HG02970 (cell line): ENCODE measurements around the gene LRFN2.

ENCODE experiments used
- ATAC-seq: cut with Tn5 transposase; IDR thresholded peaks from one replicate; pipeline ENCODE4 v1.9.1; 2021; ENCODE audit warnings: mild to moderate bottlenecking, moderate library complexity, moderate number of reproducible peaks; ENCODE audit not compliant: unreplicated experiment, low FRiP score

The LRFN2 gene

GRCh38 chr6:40485300-40485699 lies 101.9 kb downstream of the LRFN2 start:
- no peak for ATAC-seq

- ATAC-seq = no peak
These were observed 103.1 kb downstream of the LRFN2 start for GRCh38 chr6:40484066-40484465.

DNA sequence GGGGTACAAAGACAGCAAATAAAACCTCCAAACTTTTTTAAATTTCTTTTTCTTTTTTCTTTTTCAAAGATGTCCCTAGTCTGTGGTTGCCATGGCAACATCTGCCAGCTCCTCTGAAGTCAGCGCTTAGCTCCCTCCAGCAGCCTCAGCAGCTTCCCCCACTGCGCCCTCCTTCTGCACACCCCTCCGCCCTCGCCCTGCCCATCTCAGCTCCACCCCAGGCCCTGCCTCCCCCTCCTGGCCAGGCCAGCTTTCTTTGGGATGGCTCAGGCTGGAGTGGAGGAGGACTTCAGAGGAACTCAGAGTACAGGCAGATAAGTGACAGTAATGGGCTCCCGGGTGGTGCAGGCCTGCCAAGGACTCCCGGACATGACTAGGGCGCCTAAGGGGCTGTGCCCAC lies 104.6 kb downstream of the LRFN2 start:
- no peak for ATAC-seq

GRCh38 chr6:40480678-40481077 lies 106.5 kb downstream of the LRFN2 start:
- no peak for ATAC-seq

GRCh38 chr6:40479706-40480105 lies 107.5 kb downstream of the LRFN2 start:
- ATAC-seq = no peak

DNA sequence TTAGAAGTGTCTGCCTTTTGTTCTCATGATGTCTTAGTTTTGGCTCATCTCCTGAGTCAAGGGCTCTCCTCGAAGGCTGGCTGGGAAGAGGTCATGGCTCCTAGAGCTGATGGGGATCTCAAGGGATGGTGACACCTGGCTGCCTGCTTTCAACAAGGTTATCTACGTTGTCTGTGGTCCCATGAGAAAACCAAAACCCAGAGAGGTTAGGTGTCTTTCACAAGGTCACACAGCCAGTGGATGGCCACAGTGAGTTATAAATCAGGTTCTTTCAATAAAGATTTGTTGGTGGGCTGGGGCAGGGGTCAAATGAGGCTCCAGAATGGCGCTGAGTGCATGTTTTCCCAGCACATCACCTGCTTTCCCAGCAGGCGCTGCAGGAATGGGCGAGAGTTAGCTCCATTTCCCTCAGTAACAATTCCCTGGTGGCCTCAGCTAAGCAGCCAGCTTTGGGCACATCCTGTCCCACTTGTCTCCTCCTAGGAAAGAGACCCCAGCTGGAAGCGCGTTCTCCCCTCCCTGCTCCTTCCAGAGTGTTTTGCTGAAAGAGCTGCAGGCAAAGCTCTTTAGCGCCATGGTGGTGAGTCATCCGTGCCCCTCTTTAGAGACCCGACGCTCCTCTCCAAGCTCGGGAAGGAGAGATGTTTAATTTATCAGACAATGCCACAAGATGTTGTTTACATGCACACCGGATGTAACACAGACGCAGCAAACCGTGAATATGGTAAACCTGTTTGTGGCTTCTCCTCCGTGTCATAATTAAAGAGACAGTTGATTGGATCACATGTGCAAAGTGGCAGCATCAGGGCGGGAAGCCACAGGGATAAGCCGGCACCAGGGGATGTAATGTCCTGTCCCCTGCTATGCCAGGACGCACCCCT lies 109.7 kb downstream of the LRFN2 start:
- no peak for ATAC-seq

GRCh38 chr6:40476673-40477072 lies 110.5 kb downstream of the LRFN2 start:
- no peak for ATAC-seq

DNA sequence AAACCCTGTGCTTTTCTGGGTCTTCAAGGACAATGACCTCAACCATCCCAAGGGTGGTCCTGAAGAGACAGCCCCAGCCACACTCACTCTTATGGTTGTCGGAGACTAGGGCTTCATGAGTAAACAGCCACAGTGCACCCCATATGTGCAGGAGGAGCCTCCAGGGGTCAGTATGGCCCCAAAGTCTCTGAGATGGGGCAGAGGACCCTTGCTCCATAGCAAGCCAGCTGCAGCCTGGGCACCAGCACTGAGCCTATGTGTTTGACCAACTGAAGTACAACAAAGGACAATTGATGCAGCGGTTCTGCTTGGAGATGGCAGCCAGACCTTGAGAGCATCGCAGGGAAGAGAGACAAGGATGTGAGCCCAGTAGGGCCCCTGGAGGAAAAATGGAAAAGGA lies 112.2 kb downstream of the LRFN2 start:
- no peak for ATAC-seq

DNA sequence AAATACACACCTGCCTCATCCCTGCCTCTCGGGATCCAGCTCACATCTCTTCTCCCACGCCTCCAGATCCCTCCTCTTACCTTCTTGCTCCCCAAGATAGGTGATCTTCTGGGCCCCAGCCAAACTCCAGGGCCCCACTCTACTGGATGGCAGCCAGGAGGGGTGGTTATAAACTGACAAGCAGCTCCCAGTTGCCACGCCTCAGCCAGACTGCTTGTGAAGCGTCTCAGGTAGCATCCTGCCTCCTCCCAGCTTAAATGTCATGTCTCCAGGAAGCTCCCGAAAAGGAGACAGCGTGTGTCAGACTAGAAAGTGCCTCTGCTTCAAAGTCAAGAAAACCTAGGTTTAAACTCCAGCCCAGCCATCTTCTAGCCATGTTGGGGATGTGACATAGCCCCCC lies 114.1 kb downstream of the LRFN2 start:
- ATAC-seq = no peak

DNA sequence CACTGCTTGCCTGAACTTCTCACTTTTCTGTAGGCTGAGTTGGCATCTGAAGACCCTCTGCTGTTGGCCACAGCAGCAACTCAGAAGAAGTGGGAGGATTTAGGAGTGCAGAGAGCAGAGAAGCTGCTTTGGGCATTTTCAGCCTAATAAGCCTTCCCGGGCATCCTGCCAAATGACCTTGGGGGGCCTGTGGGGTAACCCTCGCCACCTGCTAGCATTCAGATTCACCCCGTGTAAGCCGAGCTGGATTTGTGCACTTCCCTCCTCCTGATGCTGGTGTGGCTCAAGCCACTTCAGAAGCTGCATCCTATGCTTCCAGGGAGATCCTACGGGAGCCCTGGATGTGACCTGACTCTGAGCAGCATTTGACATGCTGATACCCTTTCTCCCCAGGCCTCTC lies 114.8 kb downstream of the LRFN2 start:
- no peak for ATAC-seq

DNA sequence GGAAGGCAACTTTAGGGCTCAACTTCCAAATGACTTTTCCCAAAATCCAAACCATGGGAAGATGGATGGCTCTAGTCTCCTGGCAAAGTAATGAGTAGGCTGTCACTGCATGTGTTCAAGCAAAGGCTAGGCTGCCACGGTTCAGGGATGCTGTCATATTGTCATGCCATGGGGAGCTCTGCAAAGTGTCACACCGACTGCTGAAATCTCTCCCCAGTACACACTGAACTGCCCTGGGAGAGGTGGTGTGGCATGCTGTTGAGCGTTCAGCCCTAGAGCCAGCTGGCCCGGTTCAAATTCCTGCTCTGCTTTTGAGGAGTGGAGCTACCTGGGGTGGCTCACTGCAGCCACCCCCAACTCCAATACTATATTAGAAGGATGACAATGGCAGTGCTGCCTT lies 115.9 kb downstream of the LRFN2 start:
- ATAC-seq = no peak

DNA sequence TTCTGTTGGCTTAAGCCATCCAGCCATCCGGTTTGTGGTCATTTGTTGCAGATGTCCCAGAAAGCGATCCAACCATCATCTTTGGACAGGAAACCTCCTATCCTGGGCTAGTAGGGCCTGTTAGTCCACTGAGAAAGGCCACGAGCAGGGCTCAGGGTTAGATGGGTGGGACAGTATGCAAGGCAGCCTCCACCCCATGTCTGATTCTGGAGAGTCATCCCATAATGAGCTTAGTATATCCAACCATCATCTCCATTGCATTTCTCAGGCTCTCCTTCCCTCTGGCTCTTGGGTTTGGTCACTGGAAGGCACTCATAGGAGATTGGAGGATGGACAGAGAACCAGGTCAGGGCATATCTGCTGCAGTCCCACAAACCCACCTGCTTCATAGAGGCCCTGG lies 117.8 kb downstream of the LRFN2 start:
- ATAC-seq = no peak

DNA sequence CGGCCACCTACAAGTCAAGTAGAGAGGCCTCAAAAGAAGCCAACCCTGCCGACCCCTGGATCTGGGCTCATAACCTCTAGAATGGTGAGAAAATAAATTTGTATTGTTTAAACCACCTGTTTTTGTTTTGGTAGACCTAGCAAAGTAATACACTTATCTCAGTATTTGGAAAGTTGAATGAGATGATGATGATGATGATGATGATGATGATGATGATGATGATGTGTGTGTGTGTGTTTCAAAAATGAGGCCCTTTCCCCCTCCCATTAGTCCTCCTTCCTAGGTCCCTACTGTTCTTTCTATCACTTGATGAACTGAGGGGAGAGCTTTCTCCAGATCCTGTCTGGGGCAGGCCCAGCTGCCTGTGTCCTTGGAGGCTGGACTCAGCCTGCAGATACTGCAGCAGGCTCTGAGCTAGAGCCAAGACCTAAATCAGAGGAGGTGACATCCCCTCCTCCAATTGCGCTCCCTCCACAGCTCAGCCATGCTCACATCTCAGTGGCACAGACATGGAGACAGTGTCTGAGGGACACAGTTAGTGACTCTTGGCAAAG lies 120.1 kb downstream of the LRFN2 start:
- no peak for ATAC-seq

- ATAC-seq = no peak
These were observed 125.5 kb downstream of the LRFN2 start for GRCh38 chr6:40461643-40462042.

DNA sequence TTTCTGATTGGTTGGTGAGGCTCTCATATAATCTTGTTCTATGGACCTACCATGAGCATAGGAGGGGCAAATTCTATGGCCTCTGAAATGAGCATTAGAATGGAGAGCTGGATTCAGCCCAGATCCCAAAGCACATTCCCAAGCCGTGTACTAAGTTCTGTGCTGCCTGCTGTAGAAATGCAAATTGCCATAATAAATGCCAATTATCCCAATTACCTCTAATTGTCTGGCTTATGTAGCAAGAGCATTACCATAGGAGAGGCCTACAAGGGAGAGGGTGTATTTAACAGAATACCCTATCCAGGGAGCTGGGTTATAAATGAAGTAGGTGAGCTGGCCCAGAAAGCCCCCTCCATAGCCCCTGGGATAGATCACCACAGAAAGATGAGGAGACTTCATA lies 126.8 kb downstream of the LRFN2 start:
- ATAC-seq = no peak

- ATAC-seq = no peak
These were observed 129.9 kb downstream of the LRFN2 start for GRCh38 chr6:40457261-40457660.

DNA sequence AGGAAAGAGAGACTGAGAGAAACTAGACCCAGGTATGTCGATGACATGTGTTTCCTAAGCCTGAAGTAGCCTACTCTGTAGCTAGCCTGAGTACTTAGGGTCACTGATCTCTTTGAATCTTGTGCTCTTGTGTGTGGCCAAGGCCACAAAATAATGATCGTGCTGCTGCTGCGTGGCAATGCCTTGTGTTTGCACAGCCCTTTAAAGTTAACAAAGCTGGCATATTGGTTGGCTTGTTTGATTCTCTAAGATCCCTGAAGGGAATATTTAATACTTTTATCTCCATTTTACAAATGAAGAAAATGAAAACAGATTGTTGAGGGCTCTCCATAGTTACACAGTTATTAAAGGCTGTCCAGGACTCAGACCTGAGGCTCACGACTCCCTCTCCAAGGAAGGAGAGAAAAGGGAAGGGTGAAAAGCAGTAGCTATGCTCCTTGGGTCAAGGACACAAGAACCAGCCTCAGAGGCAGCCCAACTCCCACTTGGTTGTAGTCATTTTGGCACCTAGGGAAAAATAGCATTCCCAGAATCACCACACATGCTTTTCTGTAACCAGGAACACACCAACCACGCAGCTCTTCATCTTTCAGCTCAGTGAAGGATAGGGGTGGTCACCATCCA lies 130.7 kb downstream of the LRFN2 start:
- ATAC-seq = no peak

- no peak for ATAC-seq
These were observed 131.3 kb downstream of the LRFN2 start for GRCh38 chr6:40455686-40456389.

DNA sequence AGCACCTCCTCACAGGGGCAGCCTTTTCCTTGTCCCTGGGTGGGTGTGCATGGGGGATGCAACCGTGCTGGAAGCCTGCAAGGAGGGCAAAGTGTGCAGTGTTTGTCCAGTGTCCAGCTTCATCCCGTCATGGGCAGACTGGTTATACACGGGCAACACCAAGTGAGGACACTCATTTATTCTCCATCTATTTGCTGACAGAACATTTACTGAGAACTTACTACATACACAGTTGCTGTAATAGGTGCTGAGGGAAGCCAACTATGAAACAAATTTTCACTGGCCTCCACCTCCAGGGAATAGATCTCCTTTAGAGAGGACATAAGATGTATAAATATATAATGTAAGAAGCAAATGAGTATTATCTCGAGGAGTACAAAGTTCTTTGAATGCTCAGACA lies 136.7 kb downstream of the LRFN2 start:
- no peak for ATAC-seq

DNA sequence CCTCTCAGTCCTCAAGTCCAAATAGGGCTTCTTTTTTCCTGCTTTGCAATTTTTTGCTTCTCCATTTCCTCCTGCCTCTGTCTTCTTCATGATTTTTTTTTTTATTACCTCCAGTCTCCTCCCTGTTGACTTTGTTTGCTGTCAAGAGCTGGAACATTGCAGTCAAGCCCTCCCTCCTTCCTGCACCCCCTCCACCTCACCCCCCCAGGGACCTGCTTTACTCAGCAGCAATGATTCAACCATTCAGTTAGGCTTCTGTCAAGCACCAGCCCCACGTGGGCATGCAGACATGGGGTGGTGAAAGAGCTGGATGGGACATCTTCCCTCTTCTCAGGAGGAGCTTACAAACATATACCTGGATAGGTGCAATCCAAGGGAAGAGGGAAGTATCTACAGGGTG lies 142.4 kb downstream of the LRFN2 start:
- no peak for ATAC-seq

GRCh38 chr6:40444312-40444711 lies 142.9 kb downstream of the LRFN2 start:
- no peak for ATAC-seq
